Activated CD8-positive, alpha-beta memory T cell treated with anti-CD3 and anti-CD28 coated beads for 4 hours (primary cell): ENCODE measurements around the gene REC114.
"Not testable (repeated sequence)": the region's sequence is repeated elsewhere in the genome, so short reads cannot be mapped to it uniquely, and the experiment has no call there.

Experiments
- DNase-seq, 2 donors: peaks; one replicate each; pipeline ENCODE4 v3.0.0-alpha.2; 2020; ENCODE audit warnings: low read depth in 2 of 2

The REC114 gene

GRCh38 chr15:73527598-73527997 is 84.6 kb downstream of the REC114 start:
- DNase-seq, result no peak

GRCh38 chr15:73530649-73531048 is 87.7 kb downstream of the REC114 start:
- no peak for DNase-seq

DNA sequence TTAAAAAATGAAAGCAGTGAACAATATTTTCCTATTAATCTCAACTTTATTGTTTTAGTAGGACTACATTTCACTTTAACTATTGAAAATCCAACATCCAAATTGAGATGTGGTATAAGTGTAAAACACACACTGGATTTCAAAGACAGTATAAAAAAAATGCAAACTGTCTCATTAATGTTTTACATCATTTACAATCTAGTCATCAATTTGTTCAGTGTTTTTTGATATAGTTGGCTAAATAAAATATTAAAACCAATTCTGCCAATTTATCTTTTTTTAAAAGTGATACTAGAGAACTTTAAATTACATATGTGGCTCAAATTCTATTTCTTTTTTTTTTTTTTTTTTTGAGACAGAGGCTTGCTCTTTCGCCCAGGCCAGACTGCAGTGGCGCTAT is 95.2 kb downstream of the REC114 start:
- DNase-seq, result no peak

- no peak for DNase-seq
Observed at GRCh38 chr15:73538563-73539211, 95.7 kb downstream of the REC114 start.

GRCh38 chr15:73539212-73540128 is 96.5 kb downstream of the REC114 start:
- no peak for DNase-seq

DNA sequence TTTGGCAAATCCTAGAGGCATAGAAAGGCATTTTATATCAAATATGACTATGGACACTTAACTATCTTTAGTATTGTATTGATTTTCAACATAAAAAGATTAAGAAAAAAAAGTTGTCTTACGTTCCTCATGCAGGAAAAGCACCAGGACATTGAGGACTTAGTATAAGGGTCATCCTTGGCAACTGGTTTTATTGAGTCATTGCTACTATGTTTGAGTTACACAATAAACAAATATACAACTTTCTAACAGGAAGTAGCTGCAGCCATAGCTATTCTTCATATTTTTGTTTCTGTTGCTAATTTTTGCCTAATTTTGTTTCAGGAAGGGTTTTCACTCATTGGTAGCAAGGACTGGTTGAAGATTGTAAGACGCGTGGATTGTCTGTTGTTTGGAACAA is 97.2 kb downstream of the REC114 start:
- no peak for DNase-seq

DNA sequence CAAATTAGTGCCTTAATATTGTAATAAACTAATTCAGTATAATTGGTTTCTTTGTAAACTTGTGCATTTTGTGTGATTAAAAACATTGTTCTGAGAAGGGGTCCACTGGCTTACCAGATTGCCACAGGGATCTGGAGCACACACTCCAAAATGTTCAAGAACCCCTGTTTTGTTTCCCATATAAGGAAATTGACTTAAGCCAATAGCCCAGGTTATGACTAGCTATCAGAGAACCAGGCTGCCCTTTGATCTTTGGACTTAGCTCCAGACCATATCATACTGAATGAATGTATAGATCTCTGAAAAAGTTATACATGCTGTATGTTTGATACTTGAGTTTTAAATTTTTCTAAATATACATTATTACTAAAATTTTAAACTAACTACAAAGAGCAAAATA is 98.5 kb downstream of the REC114 start:
- DNase-seq, result no peak

DNA sequence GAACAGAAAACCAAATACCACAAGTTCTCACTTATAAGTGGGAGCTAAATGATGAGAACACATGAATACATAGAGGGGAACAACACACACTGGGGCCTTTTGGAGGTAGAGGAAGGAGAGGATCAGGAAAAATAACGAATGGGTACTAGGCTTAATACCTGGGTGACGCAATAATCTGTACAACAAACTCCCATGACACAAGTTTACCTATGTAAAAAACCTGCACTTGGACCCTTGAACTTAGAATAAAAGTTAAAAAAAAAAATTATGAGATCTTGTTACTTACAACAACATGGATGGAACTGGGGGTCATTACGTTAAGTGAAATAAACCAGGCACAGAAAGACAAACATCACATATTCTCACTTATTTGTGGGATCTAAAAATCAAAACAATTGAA is 106.0 kb downstream of the REC114 start:
- DNase-seq, result not testable (repeated sequence)

- no peak for DNase-seq
Observed at GRCh38 chr15:73550190-73550589, 107.2 kb downstream of the REC114 start.

GRCh38 chr15:73555080-73555479 is 112.1 kb downstream of the REC114 start:
- no peak for DNase-seq

DNA sequence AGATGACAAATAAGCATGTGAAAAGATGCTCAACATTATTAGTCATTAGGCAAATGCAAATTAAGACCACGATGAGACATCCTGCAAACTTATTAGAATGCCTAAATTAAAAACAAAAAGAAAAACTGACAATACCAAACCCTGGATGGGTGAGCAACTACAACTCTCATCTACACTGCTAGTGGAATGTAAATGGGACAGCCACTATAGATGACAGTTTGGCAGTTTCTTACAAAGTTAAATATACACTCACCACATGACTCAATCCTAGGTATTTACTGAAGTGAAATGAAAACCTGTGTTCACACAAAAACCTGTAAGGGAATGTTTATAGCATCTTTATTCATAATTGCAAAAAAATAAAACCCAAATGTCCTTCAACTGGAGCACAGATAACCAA is 115.6 kb downstream of the REC114 start:
- no peak for DNase-seq

DNA sequence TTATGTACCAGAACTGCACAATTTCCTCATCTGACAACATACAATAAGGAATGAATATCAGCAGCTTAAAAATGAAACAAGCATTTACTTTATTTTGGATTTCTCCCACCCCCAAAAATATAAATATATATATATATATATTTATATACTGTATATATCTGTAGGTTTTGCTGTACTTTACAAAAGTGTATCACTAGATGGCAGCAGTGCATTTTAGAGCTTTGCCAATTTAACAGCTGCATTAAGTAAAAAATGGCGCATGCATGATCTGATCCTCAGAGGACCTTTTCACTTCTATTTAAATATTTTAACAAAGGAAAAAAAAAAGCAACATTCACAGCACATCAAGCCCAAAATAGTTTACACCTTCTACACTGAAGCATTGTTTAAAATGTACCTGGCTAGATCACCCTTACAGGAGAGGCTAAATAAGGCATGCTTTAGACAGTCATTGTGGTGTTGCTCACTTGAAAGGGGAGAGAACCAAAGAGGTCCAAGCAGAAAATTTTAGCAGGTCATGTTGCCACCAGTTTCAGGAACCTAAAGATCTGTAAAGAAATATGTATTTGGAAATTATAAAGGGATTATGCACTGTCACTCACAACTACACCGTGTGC is 117.6 kb downstream of the REC114 start:
- no peak for DNase-seq

- no peak for DNase-seq
Observed at GRCh38 chr15:73564255-73564654, 121.3 kb downstream of the REC114 start.

- no peak for DNase-seq
Observed at GRCh38 chr15:73567020-73567419, 124.1 kb downstream of the REC114 start.

DNA sequence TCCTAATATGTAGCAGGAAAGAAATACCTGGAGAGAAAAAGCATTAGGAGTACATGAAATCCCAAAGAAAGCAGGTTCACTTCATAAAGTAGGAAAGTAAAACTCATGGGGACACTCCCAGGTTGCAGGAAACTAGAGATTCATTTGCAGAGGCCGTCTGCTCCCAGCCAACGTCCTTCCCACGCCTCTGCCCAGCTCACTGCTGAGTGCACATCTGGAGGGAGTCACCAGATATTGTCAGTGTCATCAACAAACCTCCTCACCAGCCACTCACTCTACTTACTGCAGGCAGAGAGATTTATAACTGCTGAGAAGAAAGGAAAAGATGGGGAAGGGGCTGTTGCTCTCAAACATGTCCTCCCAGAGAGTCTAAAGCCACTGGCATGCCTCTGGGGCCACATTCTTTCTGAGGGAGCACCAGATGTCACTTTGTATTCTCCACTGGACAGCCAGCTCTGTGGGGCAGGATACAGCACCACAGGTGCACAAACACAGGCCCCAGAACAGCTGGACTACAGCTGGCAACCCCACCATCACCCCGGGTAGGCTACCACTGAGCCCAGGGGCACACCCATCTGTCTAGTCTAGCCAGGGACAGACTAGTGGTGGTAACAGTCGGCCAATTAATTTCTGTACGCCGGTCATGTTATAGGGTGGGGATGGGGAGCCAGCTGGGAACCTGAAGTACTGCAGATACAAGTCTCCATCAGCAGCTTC is 125.8 kb downstream of the REC114 start:
- no peak for DNase-seq

DNA sequence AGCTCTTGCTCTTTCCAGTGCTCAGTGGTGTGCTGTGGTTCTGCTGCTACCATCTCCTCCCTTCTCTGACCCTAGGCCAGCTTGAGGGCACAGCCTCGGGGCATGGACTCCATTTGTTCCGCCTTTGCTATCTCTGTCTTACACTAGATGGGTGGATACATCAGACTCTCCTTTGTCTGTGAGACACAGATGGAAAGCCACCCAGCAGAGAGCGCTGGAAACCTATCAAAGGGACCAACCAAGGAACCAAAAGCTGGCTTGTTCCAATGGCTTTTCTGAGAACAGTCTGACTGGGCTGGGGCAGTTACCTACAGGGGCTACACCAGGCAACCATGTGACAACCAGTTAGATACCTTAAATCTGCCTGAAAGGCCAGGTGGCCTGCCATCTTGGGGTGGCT is 126.4 kb downstream of the REC114 start:
- no peak for DNase-seq

GRCh38 chr15:73570355-73571032 is 127.5 kb downstream of the REC114 start:
- DNase-seq, result no peak

- DNase-seq, result no peak
Observed at GRCh38 chr15:73571346-73571745, 128.4 kb downstream of the REC114 start.

DNA sequence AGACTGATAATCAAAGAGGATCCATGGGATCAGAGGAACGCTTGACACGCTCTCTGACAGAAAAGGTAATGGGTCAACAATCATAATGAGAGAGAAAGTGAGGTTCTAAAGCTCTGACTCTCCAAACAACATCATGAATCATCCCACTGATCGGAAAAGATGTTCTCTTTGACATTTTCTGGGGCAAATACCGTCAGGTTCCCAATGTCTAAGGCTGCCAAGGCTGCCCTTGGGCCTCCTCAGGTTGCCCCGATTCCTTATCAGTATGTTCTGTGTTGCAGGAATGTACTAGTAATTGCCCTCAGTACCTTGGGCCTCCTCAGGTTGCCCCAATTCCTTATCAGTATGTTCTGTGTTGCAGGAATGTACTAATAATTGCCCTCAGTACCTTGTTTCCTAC is 129.3 kb downstream of the REC114 start:
- no peak for DNase-seq

GRCh38 chr15:73573037-73573436 is 130.1 kb downstream of the REC114 start:
- DNase-seq, result no peak

DNA sequence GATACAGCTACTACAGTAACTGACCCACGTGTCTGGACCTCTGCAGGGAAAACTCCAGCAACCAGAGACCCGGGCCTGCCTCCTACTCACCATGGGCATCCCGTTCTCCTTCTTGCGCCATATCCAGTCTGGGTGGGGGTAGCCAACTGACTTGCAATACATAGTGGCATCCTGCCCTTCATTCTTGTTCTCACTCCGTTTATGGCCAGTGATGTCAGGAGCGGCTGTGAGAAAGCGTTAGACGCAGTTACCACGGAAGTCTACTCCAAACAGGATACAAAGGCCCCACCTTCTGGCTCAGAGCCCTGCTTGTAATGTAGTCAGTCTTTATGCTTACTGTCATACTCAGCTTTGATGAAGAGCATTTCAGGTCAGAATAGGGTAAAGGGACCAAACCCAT is 130.6 kb downstream of the REC114 start:
- no peak for DNase-seq
